ENCODE data around the gene SLC25A41. TPM values are rescaled to one million over a fixed set of nuclear protein-coding genes. Genes with fewer than 3 reads are reported as not detected.

SLC25A41 gene
- total RNA-seq, 1 donor from 2014 or later, result 0.16 TPM

DNA sequence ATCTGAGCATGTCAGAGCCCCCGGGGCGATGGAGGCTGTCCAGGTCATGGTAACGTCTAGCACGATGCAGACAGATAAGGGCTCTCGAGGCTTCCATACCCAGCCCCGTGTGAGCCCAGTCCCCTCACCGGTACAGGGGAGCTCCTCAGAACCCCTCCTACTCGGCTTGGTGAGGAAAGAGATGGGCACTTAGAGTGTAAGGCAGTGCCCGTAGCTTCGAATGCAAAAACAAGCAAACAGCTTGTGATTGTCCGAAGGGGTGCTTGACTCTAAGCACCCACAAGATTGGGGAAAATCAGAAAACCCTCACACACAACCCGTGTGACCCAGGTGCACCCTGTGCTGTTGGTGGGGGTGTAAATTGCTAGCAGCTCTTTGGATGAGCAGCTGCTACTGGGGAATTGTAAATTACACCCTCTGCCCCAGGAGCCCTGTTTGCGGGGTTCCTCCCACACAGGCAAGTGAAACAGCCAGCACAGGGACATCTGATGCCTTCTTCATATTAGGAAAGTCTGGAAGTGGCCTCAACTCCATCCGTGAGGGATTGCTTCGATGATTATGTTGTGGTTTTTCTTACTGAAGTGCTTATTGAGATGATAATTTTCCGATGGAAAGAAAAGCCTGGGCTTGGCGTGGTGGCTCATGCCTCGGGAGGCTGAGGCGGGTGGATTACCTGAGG, 56.9 kb downstream of the SLC25A41 start:
- intact Hi-C loops (cut with micrococcal nuclease), result loop anchor here (10.0 kb wide), 1 partner anchor 688 kb away; the partner anchor contains the start of gene ZNF557

Other genes with a start within 250 kb of the SLC25A41 start
- 47.1 and 53.2 TPM in 2 replicates for gene MLLT1, start 153.8 kb downstream of the SLC25A41 start, total RNA-seq
- gene ACER1, start 100.2 kb downstream of the SLC25A41 start, total RNA-seq, result 0.11 and 0.18 TPM in 2 replicates
- gene CLPP, start 72.2 kb downstream of the SLC25A41 start, total RNA-seq, result 117 and 126 TPM in 2 replicates
- 32.2 and 34.1 TPM in 2 replicates for gene ALKBH7, start 61.0 kb downstream of the SLC25A41 start, total RNA-seq
- gene PSPN, start 57.8 kb downstream of the SLC25A41 start, total RNA-seq, result 1.9 and 2.1 TPM in 2 replicates
- 60.9 and 63.2 TPM in 2 replicates for gene GTF2F1, start 40.6 kb downstream of the SLC25A41 start, total RNA-seq
- 320 and 324 TPM in 2 replicates for gene KHSRP, start 9.0 kb downstream of the SLC25A41 start, total RNA-seq
- 18.8 and 21.0 TPM in 2 replicates for gene SLC25A23, start 26.0 kb upstream of the SLC25A41 start, total RNA-seq
- gene CRB3, start 30.5 kb upstream of the SLC25A41 start, total RNA-seq, result 0.32 and 0.55 TPM in 2 replicates
- 90.0 and 94.3 TPM in 2 replicates for gene DENND1C, start 48.0 kb upstream of the SLC25A41 start, total RNA-seq
- 5.9 and 6.2 TPM in 2 replicates for gene TUBB4A, start 68.5 kb upstream of the SLC25A41 start, total RNA-seq
- gene TNFSF9, start 97.3 kb upstream of the SLC25A41 start, total RNA-seq, result 1.6 and 2.0 TPM in 2 replicates
- 30.1 and 32.8 TPM in 2 replicates for gene CD70, start 157.4 kb upstream of the SLC25A41 start, total RNA-seq
- 30.7 TPM in 2 replicates for gene TNFSF14, start 236.4 kb upstream of the SLC25A41 start, total RNA-seq